K562 (cell line): ENCODE data around the gene IL26. TPM values are rescaled to one million over a fixed set of nuclear protein-coding genes. Genes with fewer than 3 reads are reported as not detected.

Source experiments
- ATAC-seq: fragments of 200-7000 bp; cut with Tn5 transposase; 3 replicates; pipeline ENCODE4 v1.9.1; 2020; ENCODE audit warnings: moderate library complexity
- BruUV-seq: library from RNA; stranded (reverse); fragments of 400-500 nt; replicated peaks from 2 replicates; lab custom pipeline; 2021; lab: Mats Ljungman, UMichigan
- CTCF ChIA-PET: fragments of 300-600 bp; formaldehyde crosslinking; extraction: SDS; loops from one replicate; lab custom pipeline; 2021; ENCODE audit warnings: low intra/inter-chr PET ratio; lab: Yijun Ruan, JAX
- POLR2A ChIA-PET: fragments of 300-600, 350-650 bp; sonication (Branson Sonifier 250); formaldehyde crosslinking; extraction: SDS; loops from one replicate; lab custom pipeline; 2021; ENCODE audit warnings: antibody characterized with exemption, inconsistent platforms; lab: Yijun Ruan, JAX
- DNase-seq, 4 experiments: peaks; one replicate each; pipeline versions ENCODE4 v3.0.0 to v3.0.0-alpha.2; 2011 to 2018; ENCODE audit warnings: low spot score in 3 of 4, mixed read lengths in 3 of 4; ENCODE audit errors: extremely low read depth in 1 of 4
- FAIRE-seq: peaks from 2 replicates; lab custom pipeline; 2011; peaks lifted over from hg19 to GRCh38; lab: Jason Lieb, UNC
- H2AFZ ChIP-seq: 2 replicates; pipeline ENCODE4 v1.6.0; 2011; ENCODE audit warnings: low read depth, low read length, control low read depth, inconsistent platforms
- H3K27ac ChIP-seq: fragments of 200-600 bp; 3 replicates; pipeline ENCODE4 v1.8.0; 2011; ENCODE audit warnings: low read depth, mild to moderate bottlenecking, control low read depth, inconsistent platforms, low read length, moderate library complexity, mixed read lengths; ENCODE audit errors: extremely low read depth
- H3K27me3 ChIP-seq, 2 experiments: fragments of 300-600 bp in 1 of 2; 2 replicates in 1 of 2; 3 replicates in 1 of 2; pipeline versions ENCODE4 v1.6.0 to v1.8.0; 2011; ENCODE audit warnings: inconsistent platforms in 2 of 2, low read length in 2 of 2, mild to moderate bottlenecking in 1 of 2, mixed read lengths in 1 of 2, moderate library complexity in 1 of 2; ENCODE audit not compliant: control insufficient read depth in 2 of 2, insufficient read depth in 2 of 2
- H3K36me3 ChIP-seq: fragments of 300-600 bp; 3 replicates; pipeline ENCODE4 v1.8.0; 2011; ENCODE audit warnings: mild to moderate bottlenecking, low read length, inconsistent platforms; ENCODE audit not compliant: control insufficient read depth, insufficient read depth
- H3K4me1 ChIP-seq, 2 experiments: fragments of 200-600 bp in 1 of 2; replicated peaks in 1 of 2; 2 replicates in 1 of 2; 3 replicates in 1 of 2; pipeline versions ENCODE4 v1.5.1 to v1.8.0; 2011; ENCODE audit warnings: inconsistent platforms in 2 of 2, low read length in 2 of 2, mild to moderate bottlenecking in 1 of 2, mixed read lengths in 1 of 2, moderate library complexity in 1 of 2; ENCODE audit not compliant: control insufficient read depth in 2 of 2, insufficient read depth in 2 of 2
- H3K4me2 ChIP-seq: 2 replicates; pipeline ENCODE4 v1.6.1; 2011; ENCODE audit warnings: low read length, control low read depth, inconsistent platforms, mixed read lengths; ENCODE audit not compliant: insufficient read depth
- H3K4me3 ChIP-seq: fragments of 200-600 bp; sonication (generic), shearing (Covaris generic); 2 replicates; pipeline ENCODE4 v1.5.1; 2016; ENCODE audit warnings: control low read depth, inconsistent platforms
- H3K79me2 ChIP-seq: fragments of 200-600 bp; 3 replicates; pipeline ENCODE4 v1.8.0; 2011; ENCODE audit warnings: low read length, inconsistent platforms; ENCODE audit not compliant: control insufficient read depth, insufficient read depth
- H3K9ac ChIP-seq, 2 experiments: 2 replicates each; pipeline versions ENCODE4 v1.6.0 to v1.6.1; 2011; ENCODE audit warnings: low read depth in 2 of 2, low read length in 2 of 2, control low read depth in 1 of 2, inconsistent platforms in 1 of 2, mild to moderate bottlenecking in 1 of 2, mixed read lengths in 1 of 2; ENCODE audit not compliant: insufficient read depth in 1 of 2
- H3K9me1 ChIP-seq: one replicate; pipeline ENCODE4 v1.6.0; 2011; ENCODE audit warnings: inconsistent platforms, mild to moderate bottlenecking, low read length, moderate library complexity; ENCODE audit not compliant: control insufficient read depth, insufficient read depth
- H3K9me3 ChIP-seq: replicated peaks from 2 replicates; pipeline ENCODE4 v1.5.1; 2011; ENCODE audit warnings: low read depth, low read length, inconsistent platforms; ENCODE audit not compliant: control insufficient read depth, insufficient read depth
- H4K20me1 ChIP-seq: replicated peaks from 2 replicates; pipeline ENCODE4 v1.6.1; 2011; ENCODE audit warnings: low read length, inconsistent platforms, mixed read lengths; ENCODE audit not compliant: control insufficient read depth, insufficient read depth
- ADNP ChIP-seq: fragments of 200-800 bp; sonication (Bioruptor generic); IDR thresholded peaks from 2 replicates; pipeline ENCODE4 v1.6.1; 2016; ENCODE audit warnings: missing genetic modification characterization, missing compliant biosample characterization
- ATF7 ChIP-seq: fragments of 450-650 bp; IDR thresholded peaks from 2 replicates; pipeline ENCODE4 v1.7.1; 2014; ENCODE audit warnings: mild to moderate bottlenecking, moderate library complexity
- ETV5 ChIP-seq: sonication (generic); formaldehyde crosslinking; IDR thresholded peaks from 2 replicates; pipeline ENCODE4 v1.4.0; 2020; ENCODE audit warnings: low read depth, mild to moderate bottlenecking, missing genetic modification reagents
- FIP1L1 ChIP-seq: fragments of 200-400 bp; formaldehyde crosslinking; IDR thresholded peaks from 2 replicates; pipeline ENCODE4 v1.6.1; 2018; ENCODE audit warnings: mild to moderate bottlenecking, low read depth, low read length; ENCODE audit not compliant: poor library complexity, severe bottlenecking
- GATAD2B ChIP-seq: fragments of 450-650 bp; IDR thresholded peaks from 2 replicates; pipeline ENCODE4 v1.6.1; 2017; ENCODE audit warnings: mild to moderate bottlenecking, borderline replicate concordance
- GMEB1 ChIP-seq: fragments of 250-450 bp; sonication (Bioruptor Pico); IDR thresholded peaks from 2 replicates; pipeline ENCODE4 v1.4.0; 2020; ENCODE audit warnings: mild to moderate bottlenecking
- HMGN3 ChIP-seq: IDR thresholded peaks from 2 replicates; pipeline ENCODE4 v1.6.1; 2011; ENCODE audit warnings: borderline replicate concordance, low read depth, mild to moderate bottlenecking, mixed read lengths, low read length; ENCODE audit not compliant: insufficient read length; ENCODE audit errors: extremely low read depth
- NCOR1 ChIP-seq: fragments of 450-650 bp; IDR thresholded peaks from 2 replicates; pipeline ENCODE4 v1.6.1; 2016; ENCODE audit warnings: mild to moderate bottlenecking, moderate library complexity
- NFIC ChIP-seq: fragments of 450-650 bp; IDR thresholded peaks from 2 replicates; pipeline ENCODE4 v1.6.1; 2017; ENCODE audit warnings: mild to moderate bottlenecking, inconsistent platforms
- NR2F6 ChIP-seq: fragments of 450-650 bp; formaldehyde crosslinking; IDR thresholded peaks from 2 replicates; pipeline ENCODE4 v1.4.0; 2020; ENCODE audit warnings: mild to moderate bottlenecking
- ZBTB2 ChIP-seq: fragments of 450-650 bp; IDR thresholded peaks from 2 replicates; pipeline ENCODE4 v1.6.1; 2016; ENCODE audit warnings: antibody characterized with exemption
- ZFP36 ChIP-seq: fragments of 150-350 bp; IDR thresholded peaks from 2 replicates; pipeline ENCODE4 v1.6.1; 2018; ENCODE audit warnings: low read length, low read depth; ENCODE audit not compliant: partially characterized antibody
- ZHX1 ChIP-seq: fragments of 150-350 bp; conservative IDR thresholded peaks from 2 replicates; pipeline ENCODE4 v1.6.1; 2014; ENCODE audit warnings: low read length
- ZNF76 ChIP-seq: fragments of 250-450 bp; sonication (Bioruptor Pico); IDR thresholded peaks from 2 replicates; pipeline ENCODE4 v1.4.0; 2020; ENCODE audit warnings: mild to moderate bottlenecking, moderate library complexity, borderline replicate concordance
- in situ Hi-C: fragments of 300-500 bp; cut with MboI; formaldehyde crosslinking; loops from 4 replicates; pipeline ENCODE4 v1.15.0; 2018; ENCODE audit warnings: inconsistent platforms, mixed read lengths
- intact Hi-C: fragments of 100-400 bp; cut with micrococcal nuclease; formaldehyde crosslinking; loops from 2 replicates; pipeline ENCODE4 v1.14.2; 2022
- polyA plus RNA-seq, 8 experiments: library from polyadenylated mRNA; depleted of rRNA in 4 of 8; stranded (reverse) in 5 of 8; unstranded in 3 of 8; fragments of >200 nt; fragmentation: Nextera tagmentation in 2 of 8; fragmentation: Illumina TruSeq in 1 of 8; extraction: Ambion mirVana in 2 of 8; extraction: Trizol in 1 of 8; gene quantifications; 2 replicates each; pipeline versions ENCODE4 v1.2.1 to v1.2.3, GENCODE V29; 2011 to 2014; ENCODE audit warnings: inconsistent platforms in 1 of 8, missing spikeins in 1 of 8
- total RNA-seq, 7 experiments: library from RNA; depleted of rRNA in 6 of 7; stranded (reverse); fragments of >200 nt in 6 of 7; fragmentation: Illumina TruSeq in 2 of 7; extraction: Trizol in 2 of 7; gene quantifications; 2 replicates each; pipeline versions ENCODE4 v1.2.1 to v1.2.3, GENCODE V29; 2011 to 2021; ENCODE audit warnings: low replicate concordance in 1 of 7

The IL26 gene
- total and polyA plus RNA-seq, 9 of the 15 experiments (the other 6 are each of a cell fraction or from before 2014, with no cell fraction given), result not detected

DNA sequence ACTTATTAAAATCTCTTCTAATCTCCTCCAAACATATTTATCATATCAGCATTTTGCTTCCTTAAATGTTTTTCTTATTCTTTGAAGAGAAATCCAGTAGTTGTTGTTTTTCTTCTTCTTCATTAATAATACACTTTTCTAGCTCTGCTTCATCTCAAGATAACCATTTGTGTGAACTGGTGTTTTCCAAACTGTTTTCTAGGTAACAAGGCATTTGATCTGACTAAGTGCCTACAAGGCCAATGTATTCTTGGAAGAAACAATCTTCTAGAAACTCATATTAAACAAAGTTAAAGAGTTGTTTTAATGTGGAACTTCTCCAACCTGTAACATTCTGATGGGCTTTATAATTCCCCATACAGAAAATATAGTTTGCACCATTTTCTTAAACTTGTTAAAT is 35.3 kb downstream of the IL26 start:
- H3K79me2 ChIP-seq, result no peaks in the 10 kb centered on the region
- H3K9me1 ChIP-seq, result no peaks in the 10 kb centered on the region
- H3K4me2 ChIP-seq, result no peak overlapping the region
- H2AFZ ChIP-seq, result no peak overlapping the region
- no peak for DNase-seq
- in situ Hi-C loops, result no loop called here
- no peaks in the 10 kb centered on the region for H4K20me1 ChIP-seq
- H3K9me3 ChIP-seq, result no peaks in the 10 kb centered on the region
- H3K9ac ChIP-seq, result no peak overlapping the region
- no peaks in the 10 kb centered on the region for H3K36me3 ChIP-seq
- ChIA-PET POLR2A (no interaction called here), CTCF (no interaction called here)
- no peak overlapping the region for H3K4me3 ChIP-seq
- BruUV-seq, result no TSS peak
- FAIRE-seq, result no peak
- peaks cover 0 to 3% of the 10 kb centered on the region in 2 experiments; a peak in 3 of 5 replicates for H3K27me3 ChIP-seq
- ATAC-seq, result no peak
- no peak overlapping the region for H3K27ac ChIP-seq
- intact Hi-C loops, result no loop called here
- no peaks in the 10 kb centered on the region for H3K4me1 ChIP-seq
- TF ChIP-seq ZBTB2, result no peak
- no peak for TF ChIP-seq NR2F6 (CRISPR knock-in tag)
- no peak for TF ChIP-seq FIP1L1
- TF ChIP-seq GATAD2B, result no peak
- TF ChIP-seq ADNP (tag), result no peak
- TF ChIP-seq ZHX1, result no peak
- no peak for TF ChIP-seq HMGN3
- TF ChIP-seq NFIC, result no peak
- TF ChIP-seq ETV5, result no peak
- no peak for TF ChIP-seq ATF7
- TF ChIP-seq ZFP36, result no peak
- no peak for TF ChIP-seq ZNF76 (CRISPR knock-in tag)
- no peak for TF ChIP-seq NCOR1
- no peak for TF ChIP-seq GMEB1 (CRISPR knock-in tag)
